HepG2 (cell line): ENCODE measurements around the gene SND1. TPM values are rescaled to one million over a fixed set of nuclear protein-coding genes. Genes with fewer than 3 reads are reported as not detected.

ENCODE experiments used
- BCL6 ChIP-seq: IDR thresholded peaks from 2 replicates; pipeline ENCODE4 v1.6.1; 2016; ENCODE audit warnings: missing genetic modification reagents, missing compliant biosample characterization
- FOSL1 ChIP-seq: sonication (generic); formaldehyde crosslinking; IDR thresholded peaks from 2 replicates; pipeline ENCODE4 v1.9.0; 2021; ENCODE audit warnings: missing genetic modification reagents, borderline replicate concordance
- GFI1 ChIP-seq: sonication (generic); formaldehyde crosslinking; IDR thresholded peaks from 2 replicates; pipeline ENCODE4 v1.5.0; 2020; ENCODE audit warnings: missing genetic modification reagents, mild to moderate bottlenecking, borderline replicate concordance
- KMT2B ChIP-seq: IDR thresholded peaks from 2 replicates; pipeline ENCODE4 v1.6.1; 2016; ENCODE audit warnings: missing genetic modification reagents, missing compliant biosample characterization
- ZBTB7A ChIP-seq: sonication (generic); formaldehyde crosslinking; IDR thresholded peaks from 2 replicates; pipeline ENCODE4 v1.8.0; 2022; ENCODE audit warnings: mild to moderate bottlenecking, missing genetic modification reagents
- ZNF33A ChIP-seq: sonication (generic); formaldehyde crosslinking; IDR thresholded peaks from 2 replicates; pipeline ENCODE4 v1.5.1; 2020; ENCODE audit warnings: missing genetic modification reagents, mild to moderate bottlenecking, moderate library complexity, borderline replicate concordance
- ZNF614 ChIP-seq: IDR thresholded peaks from 2 replicates; pipeline ENCODE4 v1.6.1; 2018; ENCODE audit warnings: missing biosample characterization, missing genetic modification reagents, inconsistent platforms, borderline replicate concordance
- polyA plus RNA-seq, 8 experiments: library from polyadenylated mRNA; depleted of rRNA in 3 of 8; stranded (reverse) in 7 of 8; unstranded in 1 of 8; fragments of >200 nt; fragmentation: Illumina TruSeq in 4 of 8; extraction: Trizol in 4 of 8; gene quantifications; 2 replicates each; pipeline versions ENCODE4 v1.2.1 to v1.2.3, GENCODE V29; 2011 to 2016; ENCODE audit warnings: low read depth in 4 of 8, missing spikeins in 1 of 8, mixed read lengths in 1 of 8; ENCODE audit not compliant: insufficient read depth in 1 of 8
- total RNA-seq, 5 experiments: library from RNA; depleted of rRNA; stranded (reverse); fragments of >200 nt; fragmentation: Illumina TruSeq; extraction: Trizol; gene quantifications; 2 replicates each; pipeline ENCODE4 v1.2.3, GENCODE V29; 2016; ENCODE audit warnings: low read depth in 1 of 5
- TF ChIP-seq, protein P1 (sequence below): sonication (generic); formaldehyde crosslinking; IDR thresholded peaks from 2 replicates; pipeline ENCODE4 v1.9.0; 2021; ENCODE audit warnings: missing genetic modification reagents, mild to moderate bottlenecking, borderline replicate concordance
- TF ChIP-seq, protein P2 (sequence below): sonication (generic); formaldehyde crosslinking; IDR thresholded peaks from 2 replicates; pipeline ENCODE4 v1.4.0; 2020; ENCODE audit warnings: missing genetic modification reagents, borderline replicate concordance

SND1 gene
- total and polyA plus RNA-seq, 2 of the 13 experiments (the other 11 are each of a cell fraction or from before 2014, with no cell fraction given), result 110 to 182 TPM

DNA sequence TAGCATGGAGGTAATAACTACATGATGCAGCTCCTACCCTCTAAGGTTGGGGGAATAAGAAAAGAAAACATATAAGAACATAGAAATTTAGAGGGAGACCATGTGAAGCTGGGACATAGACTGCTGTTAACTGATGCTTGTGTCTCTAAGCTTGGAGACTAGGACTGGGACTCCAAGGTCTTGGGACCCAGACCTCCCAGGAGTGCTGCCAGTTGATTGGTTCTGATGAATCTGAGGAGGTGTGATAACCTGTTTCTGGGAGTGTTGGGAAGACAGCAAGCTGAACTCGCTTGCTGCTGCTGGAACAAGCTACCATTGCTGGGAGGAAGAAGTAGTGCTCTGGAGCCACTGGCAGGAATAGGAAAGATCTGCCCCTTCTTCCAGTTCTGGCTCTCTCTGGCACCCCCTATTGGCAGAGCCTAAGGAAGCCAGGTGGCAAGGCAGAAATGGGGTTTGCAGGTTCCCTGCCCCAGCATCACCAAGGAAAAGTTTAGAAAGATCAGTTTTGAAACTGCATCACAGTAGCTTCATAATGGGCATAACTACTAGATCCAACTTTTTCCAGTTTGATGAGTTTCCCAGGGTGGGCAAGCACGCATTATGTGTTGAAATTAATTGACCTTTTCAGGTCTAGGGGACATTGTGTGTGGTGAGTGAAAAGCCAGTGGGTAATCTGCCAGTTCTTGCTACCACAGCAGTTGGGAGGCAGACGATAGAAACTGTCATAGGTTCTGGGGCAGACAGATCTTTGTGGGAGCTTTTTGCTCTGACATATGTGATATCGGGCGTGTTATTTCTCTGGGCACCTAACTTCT is 140.7 kb downstream of the SND1 start (continued):
- TF ChIP-seq, protein P1, sequence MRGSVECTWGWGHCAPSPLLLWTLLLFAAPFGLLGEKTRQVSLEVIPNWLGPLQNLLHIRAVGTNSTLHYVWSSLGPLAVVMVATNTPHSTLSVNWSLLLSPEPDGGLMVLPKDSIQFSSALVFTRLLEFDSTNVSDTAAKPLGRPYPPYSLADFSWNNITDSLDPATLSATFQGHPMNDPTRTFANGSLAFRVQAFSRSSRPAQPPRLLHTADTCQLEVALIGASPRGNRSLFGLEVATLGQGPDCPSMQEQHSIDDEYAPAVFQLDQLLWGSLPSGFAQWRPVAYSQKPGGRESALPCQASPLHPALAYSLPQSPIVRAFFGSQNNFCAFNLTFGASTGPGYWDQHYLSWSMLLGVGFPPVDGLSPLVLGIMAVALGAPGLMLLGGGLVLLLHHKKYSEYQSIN (CRISPR knock-in tag), result no peak
- no peak for TF ChIP-seq ZBTB7A (CRISPR knock-in tag)
- TF ChIP-seq, protein P2, sequence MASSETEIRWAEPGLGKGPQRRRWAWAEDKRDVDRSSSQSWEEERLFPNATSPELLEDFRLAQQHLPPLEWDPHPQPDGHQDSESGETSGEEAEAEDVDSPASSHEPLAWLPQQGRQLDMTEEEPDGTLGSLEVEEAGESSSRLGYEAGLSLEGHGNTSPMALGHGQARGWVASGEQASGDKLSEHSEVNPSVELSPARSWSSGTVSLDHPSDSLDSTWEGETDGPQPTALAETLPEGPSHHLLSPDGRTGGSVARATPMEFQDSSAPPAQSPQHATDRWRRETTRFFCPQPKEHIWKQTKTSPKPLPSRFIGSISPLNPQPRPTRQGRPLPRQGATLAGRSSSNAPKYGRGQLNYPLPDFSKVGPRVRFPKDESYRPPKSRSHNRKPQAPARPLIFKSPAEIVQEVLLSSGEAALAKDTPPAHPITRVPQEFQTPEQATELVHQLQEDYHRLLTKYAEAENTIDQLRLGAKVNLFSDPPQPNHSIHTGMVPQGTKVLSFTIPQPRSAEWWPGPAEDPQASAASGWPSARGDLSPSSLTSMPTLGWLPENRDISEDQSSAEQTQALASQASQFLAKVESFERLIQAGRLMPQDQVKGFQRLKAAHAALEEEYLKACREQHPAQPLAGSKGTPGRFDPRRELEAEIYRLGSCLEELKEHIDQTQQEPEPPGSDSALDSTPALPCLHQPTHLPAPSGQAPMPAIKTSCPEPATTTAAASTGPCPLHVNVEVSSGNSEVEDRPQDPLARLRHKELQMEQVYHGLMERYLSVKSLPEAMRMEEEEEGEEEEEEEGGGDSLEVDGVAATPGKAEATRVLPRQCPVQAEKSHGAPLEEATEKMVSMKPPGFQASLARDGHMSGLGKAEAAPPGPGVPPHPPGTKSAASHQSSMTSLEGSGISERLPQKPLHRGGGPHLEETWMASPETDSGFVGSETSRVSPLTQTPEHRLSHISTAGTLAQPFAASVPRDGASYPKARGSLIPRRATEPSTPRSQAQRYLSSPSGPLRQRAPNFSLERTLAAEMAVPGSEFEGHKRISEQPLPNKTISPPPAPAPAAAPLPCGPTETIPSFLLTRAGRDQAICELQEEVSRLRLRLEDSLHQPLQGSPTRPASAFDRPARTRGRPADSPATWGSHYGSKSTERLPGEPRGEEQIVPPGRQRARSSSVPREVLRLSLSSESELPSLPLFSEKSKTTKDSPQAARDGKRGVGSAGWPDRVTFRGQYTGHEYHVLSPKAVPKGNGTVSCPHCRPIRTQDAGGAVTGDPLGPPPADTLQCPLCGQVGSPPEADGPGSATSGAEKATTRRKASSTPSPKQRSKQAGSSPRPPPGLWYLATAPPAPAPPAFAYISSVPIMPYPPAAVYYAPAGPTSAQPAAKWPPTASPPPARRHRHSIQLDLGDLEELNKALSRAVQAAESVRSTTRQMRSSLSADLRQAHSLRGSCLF (CRISPR knock-in tag), result no peak
- no peak for TF ChIP-seq BCL6 (CRISPR knock-in tag)
- TF ChIP-seq ZNF614 (CRISPR knock-in tag), result no peak
- TF ChIP-seq ZNF33A (CRISPR knock-in tag), result no peak
- TF ChIP-seq GFI1 (CRISPR knock-in tag), result no peak
- no peak for TF ChIP-seq FOSL1 (CRISPR knock-in tag)
- no peak for TF ChIP-seq KMT2B (CRISPR knock-in tag)
